Liver (tissue), 3 donors: Measurements from ENCODE around the gene ULK1.

ENCODE experiments used
- RAD21 ChIP-seq, 2 donors: IDR thresholded peaks; 2 replicates each; pipeline ENCODE4 v1.6.1; 2016; ENCODE audit warnings: antibody characterized with exemption in 2 of 2, mild to moderate bottlenecking in 2 of 2
- TF ChIP-seq, protein P1 (sequence below): fragments of 150-350 bp; IDR thresholded peaks from 2 replicates; pipeline ENCODE4 v1.5.1; 2017; ENCODE audit warnings: improper control_type of control experiment, low read depth, low read length; ENCODE audit not compliant: missing input control
- donor health status: healthy.
- donor health status: healthy.

DNA sequence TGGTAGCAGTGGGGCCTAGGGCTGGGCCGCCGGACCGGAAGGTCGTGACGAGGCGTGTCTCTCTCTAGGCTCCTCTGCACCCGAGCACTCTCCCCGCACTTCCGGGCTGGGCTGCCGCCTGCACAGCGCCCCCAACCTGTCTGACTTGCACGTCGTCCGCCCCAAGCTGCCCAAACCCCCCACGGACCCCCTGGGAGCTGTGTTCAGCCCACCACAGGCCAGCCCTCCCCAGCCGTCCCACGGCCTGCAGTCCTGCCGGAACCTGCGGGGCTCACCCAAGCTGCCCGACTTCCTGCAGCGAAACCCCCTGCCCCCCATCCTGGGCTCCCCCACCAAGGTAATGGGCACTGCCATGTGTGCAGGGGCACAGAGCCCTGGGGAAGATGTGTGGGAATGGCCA is 21.4 kb downstream of the ULK1 start:
- TF ChIP-seq, protein P1, sequence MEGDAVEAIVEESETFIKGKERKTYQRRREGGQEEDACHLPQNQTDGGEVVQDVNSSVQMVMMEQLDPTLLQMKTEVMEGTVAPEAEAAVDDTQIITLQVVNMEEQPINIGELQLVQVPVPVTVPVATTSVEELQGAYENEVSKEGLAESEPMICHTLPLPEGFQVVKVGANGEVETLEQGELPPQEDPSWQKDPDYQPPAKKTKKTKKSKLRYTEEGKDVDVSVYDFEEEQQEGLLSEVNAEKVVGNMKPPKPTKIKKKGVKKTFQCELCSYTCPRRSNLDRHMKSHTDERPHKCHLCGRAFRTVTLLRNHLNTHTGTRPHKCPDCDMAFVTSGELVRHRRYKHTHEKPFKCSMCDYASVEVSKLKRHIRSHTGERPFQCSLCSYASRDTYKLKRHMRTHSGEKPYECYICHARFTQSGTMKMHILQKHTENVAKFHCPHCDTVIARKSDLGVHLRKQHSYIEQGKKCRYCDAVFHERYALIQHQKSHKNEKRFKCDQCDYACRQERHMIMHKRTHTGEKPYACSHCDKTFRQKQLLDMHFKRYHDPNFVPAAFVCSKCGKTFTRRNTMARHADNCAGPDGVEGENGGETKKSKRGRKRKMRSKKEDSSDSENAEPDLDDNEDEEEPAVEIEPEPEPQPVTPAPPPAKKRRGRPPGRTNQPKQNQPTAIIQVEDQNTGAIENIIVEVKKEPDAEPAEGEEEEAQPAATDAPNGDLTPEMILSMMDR: no peak
- TF ChIP-seq RAD21 (IDR thresholded peaks at IDR 0.05): no peak
